Measurements from ENCODE around the gene NACC2.

NACC2 gene

DNA sequence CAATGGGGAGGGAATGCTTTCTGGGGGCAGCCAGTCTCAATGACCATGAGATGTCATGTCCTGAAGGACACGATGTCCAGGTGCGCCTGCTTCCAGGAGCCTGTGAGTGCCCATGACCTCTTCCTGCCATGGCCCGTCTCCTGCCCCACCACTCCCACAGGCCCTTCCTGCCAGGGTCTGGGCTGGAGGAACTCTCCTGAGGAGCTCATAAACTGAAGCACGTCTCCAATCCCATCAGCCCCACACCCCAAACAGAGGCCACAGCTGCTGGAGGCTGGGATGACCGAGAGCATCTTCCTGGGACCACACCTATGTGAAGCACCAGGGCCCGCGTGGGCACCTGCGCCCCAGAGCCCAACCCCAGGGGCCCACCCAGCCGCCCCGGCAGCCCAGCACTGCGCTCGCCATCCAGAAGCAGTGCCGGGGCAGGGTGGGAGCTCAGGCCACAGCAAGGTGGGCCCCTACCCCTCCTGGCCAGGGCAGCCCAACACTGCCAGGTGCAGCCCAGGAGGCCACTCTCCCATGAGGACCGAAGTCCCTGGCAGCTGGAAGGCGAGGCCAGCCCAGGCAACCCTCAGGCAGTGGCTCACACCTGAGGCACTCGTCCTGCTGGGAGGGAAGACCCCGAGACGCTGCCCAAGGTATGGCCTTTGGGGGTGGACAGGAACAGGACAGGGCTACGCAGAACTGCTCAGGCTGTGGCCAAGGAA lies 80.0 kb downstream of the NACC2 start:
- Mint-ChIP-seq H3K9me3 (no peaks in the 10 kb centered on the region), H3K27me3 (no peaks in the 10 kb centered on the region), H3K36me3 (ENCODE audit: low read depth) (peaks cover 4% of the 10 kb centered on the region), H3K4me1 (ENCODE audit: low read depth) (peaks cover under 1% of the 10 kb centered on the region), H3K27ac (no peak overlapping the region), H3K4me3 (no peak overlapping the region)
- DNase-seq, result peak; percentile 15

DNA sequence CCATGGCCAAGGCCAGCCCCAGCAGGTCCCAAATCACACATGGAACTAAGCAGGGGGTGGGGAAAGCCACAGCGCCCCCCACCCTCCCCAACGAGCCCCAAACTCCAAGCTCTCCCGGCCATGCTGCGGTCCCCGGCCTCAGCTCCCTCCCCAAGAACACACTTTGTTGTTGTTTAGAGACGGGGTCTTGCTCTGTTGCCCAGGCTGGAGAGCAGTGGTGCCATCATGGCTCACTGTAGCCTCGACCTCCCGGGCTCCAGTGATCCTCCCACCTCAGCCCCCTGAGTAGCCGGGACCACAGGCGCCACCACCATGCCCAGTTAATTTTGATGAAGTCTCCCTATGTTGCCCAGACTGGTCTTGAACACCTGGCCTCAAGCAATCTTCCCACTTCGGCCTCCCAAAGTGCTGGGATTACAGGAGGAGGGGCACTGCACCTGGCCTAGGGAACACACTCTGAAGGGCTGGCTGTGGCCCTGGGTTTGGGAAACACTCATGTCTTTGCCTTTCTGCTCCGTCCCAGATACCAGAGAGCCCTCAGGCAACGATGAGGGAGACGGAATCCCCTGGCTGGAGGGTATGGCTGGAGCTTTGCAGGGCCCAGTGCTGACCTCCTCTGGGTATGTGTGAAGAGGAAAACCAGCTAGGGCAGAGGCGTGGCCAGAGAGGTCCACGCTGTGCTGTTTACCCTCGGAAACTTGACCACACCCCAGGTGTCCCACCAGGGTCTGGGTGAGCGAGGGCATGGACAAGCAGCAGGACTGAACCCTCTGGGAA lies 80.8 kb downstream of the NACC2 start:
- Mint-ChIP-seq H3K4me3 (no peak overlapping the region), H3K4me1 (ENCODE audit: low read depth) (no peaks in the 10 kb centered on the region), H3K27me3 (no peaks in the 10 kb centered on the region), H3K9me3 (no peaks in the 10 kb centered on the region), H3K27ac (no peak overlapping the region), H3K36me3 (ENCODE audit: low read depth) (peaks cover 4% of the 10 kb centered on the region)
- no peak for DNase-seq

DNA sequence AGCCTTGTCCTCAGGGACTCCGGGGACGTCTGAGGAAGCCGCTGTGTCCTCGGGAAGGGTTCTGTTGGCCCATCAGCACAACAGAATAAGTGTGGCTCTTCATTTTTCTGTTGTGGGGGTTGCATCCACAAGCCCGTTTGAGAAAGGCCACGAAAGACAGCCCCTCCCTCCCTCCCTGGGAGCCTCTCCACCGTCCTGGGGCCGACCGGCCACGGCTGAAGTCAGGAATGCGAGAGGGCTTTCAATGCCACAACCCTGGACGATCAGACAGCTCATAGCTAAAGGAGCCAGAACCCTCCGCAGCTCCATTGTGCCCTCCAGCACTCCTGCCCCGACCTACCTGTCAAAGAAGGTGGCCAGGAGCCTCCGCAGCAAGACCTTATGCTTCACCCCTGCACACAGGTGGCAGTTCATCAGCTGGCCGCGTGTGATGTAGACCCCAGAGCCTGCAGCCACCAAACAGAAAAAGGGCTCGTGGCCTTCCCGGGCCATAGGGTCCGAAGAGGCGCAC lies 81.5 kb downstream of the NACC2 start:
- H3K27me3 Mint-ChIP-seq, result no peaks in the 10 kb centered on the region
- no peaks in the 10 kb centered on the region for H3K4me1 Mint-ChIP-seq (ENCODE audit: low read depth)
- H3K4me3 Mint-ChIP-seq, result no peak overlapping the region
- H3K27ac Mint-ChIP-seq, result no peak overlapping the region
- peaks cover 4% of the 10 kb centered on the region for H3K36me3 Mint-ChIP-seq (ENCODE audit: low read depth)
- no peaks in the 10 kb centered on the region for H3K9me3 Mint-ChIP-seq
- no peak for DNase-seq

DNA sequence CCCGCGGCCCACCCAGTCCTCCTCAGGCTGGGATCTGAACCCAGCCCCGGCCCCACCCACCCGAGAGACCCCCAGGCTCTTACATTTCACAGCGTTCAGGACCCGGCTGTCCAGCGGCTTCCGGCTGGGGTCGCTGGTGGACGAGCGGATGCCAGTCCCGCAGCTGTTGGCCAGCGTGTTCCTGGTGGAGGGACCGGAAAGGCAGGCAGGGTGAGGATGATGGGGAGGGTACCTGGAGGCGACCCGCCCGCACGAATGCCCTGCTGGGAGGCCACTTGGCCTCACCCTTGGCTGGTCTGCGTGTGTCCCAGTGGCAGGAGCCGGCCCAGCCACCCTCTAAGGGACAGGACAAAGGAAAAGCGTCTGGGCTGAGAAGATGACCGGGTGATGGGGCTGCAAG lies 82.0 kb downstream of the NACC2 start:
- Mint-ChIP-seq H3K4me3 (no peak overlapping the region), H3K9me3 (no peaks in the 10 kb centered on the region)

DNA sequence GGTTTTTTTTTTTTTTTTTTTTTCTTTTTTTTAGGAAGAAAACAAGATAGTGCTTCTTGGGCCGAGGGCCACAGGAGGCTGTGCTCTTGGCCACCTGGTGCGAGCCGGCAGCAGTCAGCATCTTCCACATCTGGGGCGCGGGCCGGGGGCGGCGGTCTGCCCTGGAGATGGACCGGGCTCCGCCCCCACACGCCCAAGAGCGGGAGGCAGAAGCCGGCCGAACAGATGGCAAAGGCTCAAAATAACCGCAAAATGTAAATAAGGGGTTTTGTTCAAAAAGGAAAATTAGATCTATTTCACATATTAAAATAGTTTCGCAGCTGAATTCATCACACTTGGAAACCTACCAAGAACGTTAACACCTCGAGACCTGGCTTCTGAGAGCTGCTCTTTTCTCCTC lies 82.4 kb downstream of the NACC2 start:
- no peaks in the 10 kb centered on the region for H3K4me1 Mint-ChIP-seq (ENCODE audit: low read depth)
- no peaks in the 10 kb centered on the region for H3K9me3 Mint-ChIP-seq
- no peak for DNase-seq
- no peaks in the 10 kb centered on the region for H3K27me3 Mint-ChIP-seq
- no peak overlapping the region for H3K4me3 Mint-ChIP-seq
- H3K36me3 Mint-ChIP-seq (ENCODE audit: low read depth), result peaks cover 4% of the 10 kb centered on the region
- H3K27ac Mint-ChIP-seq, result no peak overlapping the region

More for the DNA sequence above, 82.0 kb downstream of the NACC2 start:
- H3K4me1 Mint-ChIP-seq (ENCODE audit: low read depth), result no peaks in the 10 kb centered on the region
- no peaks in the 10 kb centered on the region for H3K27me3 Mint-ChIP-seq
- no peak overlapping the region for H3K27ac Mint-ChIP-seq
- no peak for DNase-seq
- H3K36me3 Mint-ChIP-seq (ENCODE audit: low read depth), result peaks cover 4% of the 10 kb centered on the region

DNA sequence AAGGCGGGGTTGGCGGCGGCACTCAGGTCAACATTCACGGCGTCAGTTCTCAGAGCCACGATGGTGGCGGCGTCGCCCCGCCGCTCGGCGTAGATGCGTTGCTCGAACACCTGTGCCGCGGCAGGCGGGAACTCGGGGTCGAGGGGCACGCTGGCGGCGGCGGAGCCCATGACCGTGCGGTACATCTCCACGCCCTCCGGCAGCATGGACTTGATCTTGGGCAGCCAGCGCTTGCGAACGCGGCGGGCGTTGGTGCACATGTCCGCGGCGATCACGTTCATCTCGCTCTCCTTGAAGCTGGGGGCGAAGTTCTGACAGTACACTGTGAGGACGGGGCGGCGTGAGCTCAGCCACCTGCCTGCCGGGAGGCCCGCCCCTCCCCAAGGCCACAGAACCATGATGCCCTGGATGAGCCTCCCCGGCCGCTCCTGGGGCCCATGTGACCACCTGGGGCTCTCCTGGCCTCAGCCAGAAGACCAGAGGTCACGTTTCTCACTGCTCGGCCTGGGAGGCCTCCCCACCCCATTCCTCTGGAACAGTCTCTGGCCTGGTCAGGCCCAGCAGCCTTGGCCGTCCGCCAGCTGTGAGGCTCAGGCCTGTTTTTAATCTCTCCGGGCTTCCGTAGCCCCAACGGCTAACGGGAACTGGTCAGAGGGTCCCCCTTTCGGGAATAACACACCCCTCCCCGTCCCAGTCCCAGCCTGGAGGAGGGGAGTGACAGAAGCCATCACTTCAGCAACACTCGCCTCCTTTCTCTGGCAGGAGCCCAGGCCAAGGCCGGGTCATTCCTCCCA lies 83.2 kb downstream of the NACC2 start:
- no peaks in the 10 kb centered on the region for H3K4me1 Mint-ChIP-seq (ENCODE audit: low read depth)
- no peak for DNase-seq
- no peak overlapping the region for H3K4me3 Mint-ChIP-seq
- no peaks in the 10 kb centered on the region for H3K27me3 Mint-ChIP-seq
- peaks cover 4% of the 10 kb centered on the region for H3K36me3 Mint-ChIP-seq (ENCODE audit: low read depth)
- H3K9me3 Mint-ChIP-seq, result no peaks in the 10 kb centered on the region
- H3K27ac Mint-ChIP-seq, result no peak overlapping the region

DNA sequence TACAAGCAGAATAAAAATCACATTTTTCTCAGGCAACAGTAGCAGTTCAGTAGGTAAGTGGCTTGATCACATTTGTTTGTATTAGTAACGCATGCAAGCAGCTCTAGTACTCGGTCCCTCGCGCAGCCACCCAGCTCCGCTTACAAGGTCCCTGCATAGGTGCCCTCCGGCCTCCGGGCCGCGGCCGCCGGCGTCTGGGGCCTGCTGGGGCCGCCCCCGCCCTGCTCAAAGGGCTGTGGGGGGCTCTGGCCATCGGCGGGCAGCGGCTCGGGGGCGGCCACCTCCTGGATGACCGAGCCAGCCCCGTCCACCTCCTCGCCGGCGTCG lies 83.8 kb downstream of the NACC2 start:
- Mint-ChIP-seq H3K27me3 (no peaks in the 10 kb centered on the region), H3K36me3 (ENCODE audit: low read depth) (peaks cover 4% of the 10 kb centered on the region), H3K4me1 (ENCODE audit: low read depth) (no peaks in the 10 kb centered on the region), H3K9me3 (no peaks in the 10 kb centered on the region), H3K27ac (no peak overlapping the region), H3K4me3 (no peak overlapping the region)
- DNase-seq, result no peak

DNA sequence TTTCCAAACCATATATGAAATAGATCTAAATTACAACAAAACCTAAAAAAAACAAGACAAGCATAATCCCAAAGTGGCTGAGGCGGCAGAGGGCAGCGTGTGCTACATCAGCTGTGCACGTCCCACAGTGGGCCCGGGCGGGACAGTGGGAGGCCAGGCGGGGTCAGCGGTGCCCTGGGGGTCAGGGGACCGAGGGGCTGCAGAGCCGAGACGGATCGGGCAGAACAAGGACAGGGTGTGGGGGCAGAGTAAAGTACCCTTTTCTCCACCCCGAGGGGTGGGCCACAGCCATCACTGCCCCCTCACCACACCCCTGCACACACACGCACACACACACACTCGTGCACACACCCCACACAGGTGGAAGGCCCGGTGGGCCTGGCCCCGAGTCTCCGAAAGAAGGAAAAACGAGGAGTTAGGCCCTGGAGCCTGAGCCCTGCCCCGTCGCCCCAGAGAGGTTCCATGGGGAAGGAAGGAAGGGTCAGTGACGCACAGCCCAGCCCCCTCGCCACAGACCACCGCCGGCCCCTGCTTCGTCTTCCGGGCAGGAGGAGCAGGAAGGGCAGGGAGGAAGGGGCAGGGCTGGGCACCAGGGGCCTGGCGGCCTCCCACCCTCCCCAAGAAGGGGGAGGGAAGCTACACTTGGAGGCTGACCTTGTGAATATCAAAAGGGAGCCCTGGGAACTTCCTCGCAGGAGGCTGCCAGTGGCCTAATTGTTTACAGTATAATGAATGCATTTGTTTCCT lies 84.3 kb downstream of the NACC2 start:
- no peaks in the 10 kb centered on the region for H3K4me1 Mint-ChIP-seq (ENCODE audit: low read depth)
- H3K4me3 Mint-ChIP-seq, result no peak overlapping the region
- H3K36me3 Mint-ChIP-seq (ENCODE audit: low read depth), result peaks cover 4% of the 10 kb centered on the region
- DNase-seq, result no peak
- no peak overlapping the region for H3K27ac Mint-ChIP-seq
- no peaks in the 10 kb centered on the region for H3K9me3 Mint-ChIP-seq
- no peaks in the 10 kb centered on the region for H3K27me3 Mint-ChIP-seq

DNA sequence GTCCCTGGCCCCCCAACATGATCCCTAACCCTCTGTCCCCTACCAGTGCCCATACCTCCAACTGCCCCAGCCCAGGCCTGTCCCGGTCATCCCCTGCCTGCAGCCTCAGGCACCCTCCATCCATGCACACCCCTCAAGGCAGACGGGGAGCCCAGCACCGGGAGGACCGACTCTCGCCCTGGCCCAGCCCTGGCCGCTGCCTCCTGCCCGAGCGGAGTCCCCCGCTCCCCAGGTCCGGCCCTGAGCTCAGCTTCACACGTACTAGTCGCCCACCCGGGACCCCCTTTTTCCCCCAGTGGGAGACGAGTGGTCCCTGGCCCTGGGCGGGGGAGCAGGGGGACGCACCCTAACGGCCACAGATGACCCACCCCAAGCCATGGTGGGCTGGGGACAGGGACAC lies 84.9 kb downstream of the NACC2 start:
- H3K36me3 Mint-ChIP-seq (ENCODE audit: low read depth), result peaks cover 4% of the 10 kb centered on the region
- no peak overlapping the region for H3K4me3 Mint-ChIP-seq
- H3K4me1 Mint-ChIP-seq (ENCODE audit: low read depth), result no peaks in the 10 kb centered on the region
- H3K27ac Mint-ChIP-seq, result no peak overlapping the region
- H3K9me3 Mint-ChIP-seq, result no peaks in the 10 kb centered on the region
- DNase-seq, result no peak
- H3K27me3 Mint-ChIP-seq, result no peaks in the 10 kb centered on the region

DNA sequence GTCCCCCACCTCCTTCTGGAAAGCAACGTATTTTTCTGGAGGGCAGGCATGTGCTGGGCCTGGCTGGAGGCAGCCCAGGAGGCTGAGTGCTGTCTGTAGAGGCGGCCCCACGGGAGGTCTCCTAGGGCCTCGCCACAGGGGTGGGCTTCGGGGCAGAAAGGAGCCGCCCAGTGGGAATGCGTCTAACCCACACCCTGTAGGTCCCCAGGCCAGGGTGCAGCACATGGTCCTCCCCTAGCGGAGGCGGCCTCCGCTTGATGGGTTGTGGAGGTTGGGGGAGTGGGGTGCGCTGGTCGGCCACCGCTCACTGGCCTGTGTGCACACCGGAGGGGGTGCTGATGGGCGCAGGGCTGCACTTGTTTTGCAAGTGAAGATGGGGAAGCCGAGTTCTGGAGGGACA lies 85.6 kb downstream of the NACC2 start:
- H3K4me3 Mint-ChIP-seq, result no peak overlapping the region
- no peak overlapping the region for H3K27ac Mint-ChIP-seq
- H3K9me3 Mint-ChIP-seq, result no peaks in the 10 kb centered on the region
- H3K4me1 Mint-ChIP-seq (ENCODE audit: low read depth), result no peaks in the 10 kb centered on the region
- peaks cover 4% of the 10 kb centered on the region for H3K36me3 Mint-ChIP-seq (ENCODE audit: low read depth)
- H3K27me3 Mint-ChIP-seq, result no peaks in the 10 kb centered on the region
- no peak for DNase-seq

DNA sequence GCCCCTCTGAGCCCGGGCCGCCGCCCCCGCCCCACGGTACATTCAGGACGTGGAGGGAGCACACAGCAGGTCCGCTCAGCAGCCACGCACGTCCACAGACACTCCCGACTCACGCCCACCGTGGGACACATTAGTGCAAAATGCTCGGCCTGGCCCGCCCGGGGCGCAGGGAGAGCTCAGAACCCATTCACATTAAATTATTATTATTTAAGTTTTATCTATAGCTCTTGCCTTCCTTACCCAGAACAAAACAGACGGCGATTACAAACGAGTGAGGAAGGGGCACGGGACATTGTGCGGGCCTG lies 86.4 kb downstream of the NACC2 start:
- H3K27ac Mint-ChIP-seq, result no peak overlapping the region
- H3K4me1 Mint-ChIP-seq (ENCODE audit: low read depth), result no peaks in the 10 kb centered on the region
- no peak overlapping the region for H3K4me3 Mint-ChIP-seq
- H3K27me3 Mint-ChIP-seq, result no peaks in the 10 kb centered on the region
- peaks cover 4% of the 10 kb centered on the region for H3K36me3 Mint-ChIP-seq (ENCODE audit: low read depth)
- no peak for DNase-seq
- no peaks in the 10 kb centered on the region for H3K9me3 Mint-ChIP-seq

DNA sequence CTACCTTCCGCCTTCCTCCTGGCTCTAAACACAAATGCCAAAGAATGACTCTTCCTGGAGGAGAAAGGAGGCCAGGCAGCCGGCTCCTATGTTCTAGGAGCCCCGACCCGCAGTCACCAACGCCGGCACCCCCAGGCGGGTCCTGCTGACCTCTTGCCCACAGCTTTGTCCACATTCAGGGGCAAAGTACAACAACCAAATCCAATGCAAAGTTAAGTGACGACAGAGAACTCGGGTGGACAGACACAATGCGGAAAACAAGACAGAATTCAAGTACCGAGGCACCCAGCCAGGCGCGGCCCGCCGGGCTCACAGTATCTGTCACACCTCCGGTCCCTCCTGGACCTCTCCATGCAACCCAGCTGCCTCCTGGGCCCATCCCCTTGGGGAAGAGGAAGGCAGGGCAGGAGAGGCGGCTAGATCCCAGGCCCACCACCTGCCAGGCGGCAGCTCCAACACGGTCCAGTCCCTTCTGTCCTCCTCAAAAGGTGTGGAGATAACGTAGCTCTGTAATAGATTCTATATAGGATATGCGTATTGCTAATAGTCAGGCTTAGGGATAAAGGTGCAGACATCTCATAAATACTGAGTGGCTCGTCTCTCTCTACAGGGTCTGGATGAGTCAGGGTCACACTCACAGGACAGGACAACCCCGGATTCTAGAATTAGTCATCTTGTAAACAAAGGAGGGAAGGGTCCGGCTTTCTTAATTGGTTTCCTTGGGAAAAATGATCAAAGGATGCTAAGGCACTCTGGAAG lies 87.0 kb downstream of the NACC2 start:
- Mint-ChIP-seq H3K4me3 (no peak overlapping the region), H3K9me3 (no peaks in the 10 kb centered on the region), H3K27me3 (no peaks in the 10 kb centered on the region), H3K4me1 (ENCODE audit: low read depth) (no peaks in the 10 kb centered on the region), H3K36me3 (ENCODE audit: low read depth) (peaks cover 4% of the 10 kb centered on the region), H3K27ac (no peak overlapping the region)
- no peak for DNase-seq

DNA sequence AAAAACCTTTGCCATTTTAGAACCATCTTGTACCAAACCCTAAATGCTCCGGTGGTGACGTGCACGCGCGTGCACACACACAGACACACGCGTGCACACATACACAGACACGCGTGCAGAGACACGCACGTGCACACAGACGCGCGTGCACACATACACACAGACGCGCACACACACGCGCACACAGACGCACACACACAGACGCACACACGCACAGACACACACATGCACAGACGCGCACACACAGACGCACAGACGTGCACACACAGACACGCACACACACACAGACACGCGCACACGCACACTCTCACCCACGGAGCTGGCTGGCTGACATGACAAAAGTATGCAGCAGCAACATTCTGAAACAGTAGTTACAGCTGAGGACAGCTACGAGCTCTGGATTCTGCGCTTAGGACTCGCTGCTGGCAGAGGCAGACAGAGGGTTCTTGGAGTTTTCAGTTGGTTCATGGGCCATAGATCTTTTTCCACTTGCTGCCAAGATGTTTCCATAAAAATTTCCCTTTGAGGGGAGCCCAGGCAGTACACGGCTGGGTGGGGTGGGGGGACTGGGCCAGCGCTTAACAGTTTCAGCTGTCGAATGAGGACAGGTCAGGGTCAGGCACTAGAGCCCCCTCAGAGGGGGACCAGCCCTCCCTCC lies 87.7 kb downstream of the NACC2 start:
- Mint-ChIP-seq H3K27me3 (no peaks in the 10 kb centered on the region), H3K36me3 (ENCODE audit: low read depth) (peaks cover 4% of the 10 kb centered on the region), H3K9me3 (no peaks in the 10 kb centered on the region), H3K27ac (no peak overlapping the region), H3K4me1 (ENCODE audit: low read depth) (no peaks in the 10 kb centered on the region), H3K4me3 (no peak overlapping the region)
- DNase-seq, result no peak

Measured in activated T-cell treated with anti-CD3 and anti-CD28 coated beads, Interleukin-2, amount 50 U/mL, for 24 hours (primary cell).